ENCODE results near the gene ATXN1L. TPM values are rescaled to one million over a fixed set of nuclear protein-coding genes. Genes with fewer than 3 reads are reported as not detected.

ATXN1L gene
- polyA plus RNA-seq (10.8 to 16.0 TPM (median 12.8 TPM) in 3 replicates), polyA minus RNA-seq (15.1 to 25.6 TPM (median 16.3 TPM) in 3 replicates)
- polyA plus RNA-seq (2011; ENCODE audit: low read depth), result 4.2 TPM
- 9.1 and 11.1 TPM in 2 replicates for polyA plus RNA-seq (2011; cell fraction: cytosol; rRNA removed)
- 24.3 and 27.1 TPM in 2 replicates for polyA plus RNA-seq (2011; cell fraction: nucleus; rRNA removed)
- polyA plus RNA-seq (2012; ENCODE audit: low replicate concordance), result 11.7 and 12.8 TPM in 2 replicates
- 10.7 TPM for polyA minus RNA-seq (2011; cell fraction: cytosol; rRNA and poly(A)+ RNA removed)
- polyA minus RNA-seq (2011; cell fraction: nucleus; rRNA and poly(A)+ RNA removed), result 13.3 and 19.9 TPM in 2 replicates

DNA sequence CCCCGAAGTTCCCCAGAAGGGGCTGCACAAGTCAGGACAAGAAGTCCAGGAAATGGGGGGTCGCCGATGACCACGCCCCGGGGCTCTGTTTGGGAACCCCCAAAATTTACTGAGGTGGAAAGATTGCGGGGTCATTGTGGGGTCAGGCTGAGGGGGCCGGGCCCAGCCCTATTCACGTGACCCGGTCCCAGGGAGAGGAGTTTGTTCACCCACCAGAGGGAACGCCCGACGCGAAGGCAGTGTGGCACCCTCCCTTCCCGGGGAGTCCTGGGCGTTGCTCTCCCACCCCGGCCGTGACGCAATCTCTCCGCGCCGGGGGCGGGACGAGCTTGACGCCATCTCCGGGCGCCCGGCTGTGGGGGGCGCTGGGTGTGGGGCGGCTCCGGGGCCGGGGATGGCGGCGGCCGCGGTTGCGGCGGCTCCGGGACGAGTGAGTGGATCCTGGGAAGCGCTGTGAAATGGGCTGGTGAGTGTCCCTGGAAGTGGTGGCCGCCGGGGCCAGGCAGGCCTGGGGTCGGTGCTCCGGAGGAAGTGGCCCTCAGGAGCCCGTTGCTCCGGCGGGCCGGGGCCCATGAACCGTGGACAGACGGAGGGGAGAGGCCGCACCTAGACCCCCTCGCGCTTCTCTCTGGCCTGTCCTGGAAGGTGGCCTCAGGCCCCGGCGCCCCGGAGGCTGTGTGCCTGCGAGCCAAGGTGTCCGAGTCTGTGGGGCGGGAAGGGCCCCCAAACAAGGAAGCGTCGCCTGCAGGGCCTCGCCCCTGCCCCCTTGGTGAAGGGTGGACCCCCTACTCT lies at the start of gene ATXN1L:
ATXN1L (plus strand) TSS at position 338 of the 792 bp plus-strand sequence. CDS start 3,765 bp downstream, outside the sequence.
- Histone ChIP-seq H3K4me3 (ENCODE audit: control insufficient read depth in 2 of 3, extremely low read depth in 1 of 3, insufficient read depth in 2 of 3, low read depth in 1 of 3, low read length in 3 of 3) (peak within 1 kb of the TSS; percentile 97 to 100 (median 98)), H3K36me3 (ENCODE audit: control insufficient read depth in 2 of 2, extremely low read depth in 1 of 2, insufficient read depth in 2 of 2, low read length in 2 of 2) (peaks cover 14 to 18% of the 10 kb centered on the region in 2 experiments), H4K20me1 (ENCODE audit: control insufficient read depth, extremely low read depth, insufficient read depth, low read length) (no peaks in the 10 kb centered on the region), H3K27me3 (ENCODE audit: control insufficient read depth, extremely low read depth, insufficient read depth, low read length) (no peaks in the 10 kb centered on the region), H3K9ac (ENCODE audit: control insufficient read depth, extremely low read depth, insufficient read depth, low read length) (peak within 1 kb of the TSS; percentile 97), H3K4me1 (ENCODE audit: control insufficient read depth, extremely low read depth, insufficient read depth, low read length) (peaks cover 12% of the 10 kb centered on the region), H2AFZ (ENCODE audit: control insufficient read depth, low read length) (peak within 1 kb of the TSS; percentile 73), H3K9me3 (ENCODE audit: control insufficient read depth, low read depth, low read length) (no peaks in the 10 kb centered on the region), H3K9me1 (ENCODE audit: control insufficient read depth, extremely low read depth, insufficient read depth, low read length) (peaks cover 3% of the 10 kb centered on the region), H3K79me2 (ENCODE audit: control insufficient read depth, insufficient read depth, low read length) (peaks cover 23% of the 10 kb centered on the region), H3K4me2 (ENCODE audit: control insufficient read depth, extremely low read depth, insufficient read depth, low read depth, low read length) (peak within 1 kb of the TSS; percentile 93), H3K27ac (ENCODE audit: control insufficient read depth, insufficient read depth, low read length) (peak within 1 kb of the TSS; percentile 96)
- FAIRE-seq, result no peak
- DNase-seq (ENCODE audit: low read depth, low spot score), result peak; percentile 67
- no peak for TF ChIP-seq CTCF (optimal IDR thresholded peaks at IDR 0.05 in 1 of 3, IDR thresholded peaks at IDR 0.05 in 1 of 3, conservative IDR thresholded peaks at IDR 0.05 in 1 of 3; ENCODE audit: extremely low read depth in 1 of 3, insufficient read depth in 2 of 3, low read length in 3 of 3)
- TF ChIP-seq EZH2 (IDR thresholded peaks at IDR 0.05; ENCODE audit: low read length), result no peak
- dilution Hi-C loops (cut with MboI; ENCODE audit: extremely low pct_ligation_motif_present, low sequenced_read_pairs), result no loop called here

DNA sequence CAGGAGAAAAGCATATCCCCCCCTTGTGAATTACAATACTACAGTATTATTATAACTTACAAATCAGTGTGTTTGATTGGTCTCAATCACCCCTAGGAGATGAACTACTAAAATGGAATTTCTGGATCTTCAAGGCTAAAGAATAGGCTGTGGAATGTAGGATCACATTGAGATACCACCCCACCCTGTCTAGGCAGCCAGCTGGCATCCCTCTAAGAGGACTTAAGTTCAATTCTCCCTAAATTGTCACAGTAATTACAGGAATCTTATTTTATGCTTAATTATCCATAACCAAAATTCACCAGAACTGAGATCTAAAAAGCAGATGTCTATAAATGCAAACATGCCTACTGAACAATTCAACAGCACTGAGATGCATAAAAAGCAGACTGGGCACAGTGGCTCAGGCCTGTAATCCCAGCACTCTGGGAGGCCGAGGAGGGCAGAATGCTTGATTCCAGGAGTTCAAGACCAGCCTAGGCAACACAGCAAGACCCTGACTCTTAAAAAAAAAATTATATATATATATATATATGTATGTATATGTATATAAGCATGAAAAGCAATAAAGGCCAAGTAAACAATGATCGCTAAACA lies 49.2 kb upstream of the ATXN1L start:
- H3K9me1 ChIP-seq (ENCODE audit: control insufficient read depth, extremely low read depth, insufficient read depth, low read length), result no peaks in the 10 kb centered on the region
- peaks cover 3% of the 10 kb centered on the region for H4K20me1 ChIP-seq (ENCODE audit: control insufficient read depth, extremely low read depth, insufficient read depth, low read length)
- peaks cover 1 to 7% of the 10 kb centered on the region in 2 experiments for H3K36me3 ChIP-seq (ENCODE audit: control insufficient read depth in 2 of 2, extremely low read depth in 1 of 2, insufficient read depth in 2 of 2, low read length in 2 of 2)
- dilution Hi-C loops (cut with MboI; ENCODE audit: extremely low pct_ligation_motif_present, low sequenced_read_pairs), result no loop called here
- FAIRE-seq (no peak), DNase-seq (ENCODE audit: low read depth, low spot score) (no peak)
- no peak overlapping the region for H3K4me3 ChIP-seq (ENCODE audit: control insufficient read depth in 2 of 3, extremely low read depth in 1 of 3, insufficient read depth in 2 of 3, low read depth in 1 of 3, low read length in 3 of 3)
- no peak overlapping the region for H3K27ac ChIP-seq (ENCODE audit: control insufficient read depth, insufficient read depth, low read length)
- no peaks in the 10 kb centered on the region for H3K4me1 ChIP-seq (ENCODE audit: control insufficient read depth, extremely low read depth, insufficient read depth, low read length)
- H3K4me2 ChIP-seq (ENCODE audit: control insufficient read depth, extremely low read depth, insufficient read depth, low read depth, low read length), result no peak overlapping the region
- no peak overlapping the region for H2AFZ ChIP-seq (ENCODE audit: control insufficient read depth, low read length)
- TF ChIP-seq EZH2 (IDR thresholded peaks at IDR 0.05; ENCODE audit: low read length) (no peak), CTCF (optimal IDR thresholded peaks at IDR 0.05 in 1 of 3, IDR thresholded peaks at IDR 0.05 in 1 of 3, conservative IDR thresholded peaks at IDR 0.05 in 1 of 3; ENCODE audit: extremely low read depth in 1 of 3, insufficient read depth in 2 of 3, low read length in 3 of 3) (no peak)
- H3K79me2 ChIP-seq (ENCODE audit: control insufficient read depth, insufficient read depth, low read length), result peaks cover 90% of the 10 kb centered on the region
- H3K27me3 ChIP-seq (ENCODE audit: control insufficient read depth, extremely low read depth, insufficient read depth, low read length), result no peaks in the 10 kb centered on the region
- no peak overlapping the region for H3K9ac ChIP-seq (ENCODE audit: control insufficient read depth, extremely low read depth, insufficient read depth, low read length)
- no peaks in the 10 kb centered on the region for H3K9me3 ChIP-seq (ENCODE audit: control insufficient read depth, low read depth, low read length)

Data from keratinocyte (primary cell).